Stimulated activated CD8-positive, alpha-beta memory T cell treated with anti-CD3 and anti-CD28 coated beads, Interleukin-2, amount 100 ng/mL, for 48 hours (primary cell): Measurements from ENCODE around the gene IMPG1.
"Not testable (repeated sequence)": the region's sequence is repeated elsewhere in the genome, so short reads cannot be mapped to it uniquely, and the experiment has no call there.

Experiments used
- DNase-seq, 2 donors: peaks; one replicate each; pipeline ENCODE4 v3.0.0-alpha.2; 2020; ENCODE audit warnings: low read depth in 2 of 2

IMPG1 gene

DNA sequence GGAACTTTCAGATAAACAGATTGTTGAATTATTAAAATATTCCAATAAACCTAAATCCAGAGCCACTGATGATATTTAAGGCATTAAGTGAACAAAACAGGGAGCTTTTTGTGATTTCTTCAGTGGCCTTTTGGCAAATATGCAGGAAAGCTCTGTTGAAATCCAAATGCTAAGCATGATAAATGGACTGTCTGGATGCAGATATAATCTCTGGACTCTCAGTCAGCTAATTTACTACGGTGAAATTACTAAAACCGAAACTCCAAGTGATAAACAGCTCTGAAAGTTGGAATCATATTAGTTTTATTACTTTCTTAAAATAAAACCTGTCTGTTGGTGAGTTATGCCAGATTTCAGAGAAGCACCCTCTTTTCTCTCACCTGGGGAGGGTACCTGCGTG lies 120.3 kb downstream of the IMPG1 start:
- DNase-seq, result no peak

DNA sequence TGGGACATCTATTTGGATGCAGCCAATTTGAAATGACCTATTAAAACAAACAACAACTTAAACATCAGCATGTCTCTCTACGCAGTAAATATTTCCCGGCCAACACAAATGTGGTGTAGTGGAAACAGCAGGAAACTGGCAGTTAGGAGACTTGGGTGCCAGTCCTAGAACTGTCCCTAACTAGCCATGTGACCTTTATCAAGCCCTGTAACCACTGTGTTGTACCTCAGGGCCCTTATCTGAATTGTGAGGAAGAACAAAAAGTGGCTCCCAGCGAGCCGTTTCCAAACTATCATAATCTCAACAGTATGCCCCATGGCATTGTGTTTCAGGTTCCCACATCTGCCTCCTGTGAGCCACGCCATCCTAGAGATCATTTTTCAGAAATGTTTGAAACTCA lies 124.5 kb downstream of the IMPG1 start:
- DNase-seq, result no peak

DNA sequence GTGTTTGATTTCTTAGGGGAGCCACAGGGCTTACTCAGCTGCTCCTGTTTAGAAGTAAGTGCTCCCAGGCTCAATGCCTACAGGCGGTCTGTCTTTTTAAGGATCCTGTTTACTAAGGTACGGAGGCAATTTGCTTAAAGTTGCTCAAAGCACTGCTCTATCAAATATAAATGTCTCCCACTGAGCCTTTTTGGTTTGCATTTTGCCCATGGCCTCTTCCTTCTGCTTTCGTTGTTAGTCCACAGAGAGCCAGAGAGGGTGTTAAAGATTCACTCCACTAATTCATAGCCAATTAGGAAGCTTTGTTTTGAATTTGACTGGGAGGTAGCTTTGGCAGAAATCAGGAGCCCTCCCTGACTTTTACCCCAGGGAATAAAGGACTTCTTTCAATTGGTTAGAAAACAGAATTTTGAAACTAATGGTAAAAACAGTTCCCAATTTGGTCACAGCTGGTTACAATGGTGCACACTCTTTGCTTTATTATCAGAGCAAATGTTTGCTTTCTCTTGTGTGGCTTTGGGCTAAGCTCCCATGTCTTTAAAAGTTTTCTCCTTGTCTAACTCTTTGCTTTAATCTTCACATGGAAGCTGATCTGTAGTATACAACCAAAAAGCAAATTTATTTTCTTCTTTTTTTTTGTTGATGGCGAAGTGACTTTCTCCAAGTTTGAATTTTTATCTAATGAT lies 126.2 kb downstream of the IMPG1 start:
- DNase-seq, result no peak

DNA sequence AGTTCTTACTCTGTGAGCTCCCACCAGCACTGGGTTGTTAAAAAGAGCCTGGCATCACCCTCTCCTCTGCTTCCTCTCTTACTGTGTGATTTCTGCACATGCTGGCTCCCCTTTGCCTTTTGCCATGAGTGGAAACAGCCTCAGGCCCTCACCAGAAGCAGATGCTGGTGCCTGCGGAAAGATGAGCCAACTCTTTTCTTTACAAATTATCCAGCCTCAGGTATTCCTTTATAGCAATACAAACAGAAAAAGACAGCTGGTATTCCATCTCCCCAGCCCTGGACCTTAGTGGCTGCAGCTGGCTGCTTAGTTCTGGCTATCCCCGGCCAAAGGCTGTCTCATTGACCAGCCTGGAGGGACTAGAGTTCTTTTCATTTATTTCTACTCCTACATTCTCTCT lies 129.1 kb downstream of the IMPG1 start:
- no peak for DNase-seq

DNA sequence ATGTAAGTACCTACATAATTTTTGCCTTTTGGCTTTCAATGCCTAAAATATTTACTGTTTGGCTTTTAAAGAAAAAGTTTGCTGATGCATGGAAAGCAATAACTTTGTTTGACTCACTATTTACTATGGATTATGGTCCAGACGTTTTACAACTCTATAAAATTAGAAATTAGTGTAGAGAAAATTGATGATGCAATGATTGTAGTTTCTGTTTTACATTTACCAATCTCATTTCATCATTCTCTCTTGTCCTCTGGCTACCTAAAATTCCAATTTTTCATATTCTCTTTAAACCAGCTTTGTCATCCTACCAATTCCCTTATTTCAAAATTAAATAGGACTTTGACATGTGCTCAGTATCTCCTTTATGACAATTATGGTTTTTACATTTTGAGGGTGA lies 131.0 kb downstream of the IMPG1 start:
- no peak for DNase-seq

DNA sequence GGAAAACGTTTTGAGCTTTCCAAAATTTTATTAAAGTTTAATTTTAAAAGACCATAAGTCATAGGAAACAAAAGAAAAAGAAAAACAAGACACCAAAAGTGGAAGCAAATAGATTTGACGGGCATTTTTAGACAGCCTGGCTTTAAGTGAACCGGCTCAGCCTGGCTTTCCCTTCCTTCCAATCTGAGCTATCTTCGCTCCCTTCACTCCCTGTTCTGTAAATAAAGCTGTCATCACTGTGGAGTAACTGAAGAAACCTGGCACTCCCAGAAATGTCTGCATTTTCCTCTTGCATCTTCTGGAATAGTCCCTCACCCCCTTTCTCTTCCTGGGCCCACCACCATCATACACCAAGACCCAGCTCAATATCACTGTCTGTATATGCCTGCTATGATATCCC lies 131.9 kb downstream of the IMPG1 start:
- no peak for DNase-seq

DNA sequence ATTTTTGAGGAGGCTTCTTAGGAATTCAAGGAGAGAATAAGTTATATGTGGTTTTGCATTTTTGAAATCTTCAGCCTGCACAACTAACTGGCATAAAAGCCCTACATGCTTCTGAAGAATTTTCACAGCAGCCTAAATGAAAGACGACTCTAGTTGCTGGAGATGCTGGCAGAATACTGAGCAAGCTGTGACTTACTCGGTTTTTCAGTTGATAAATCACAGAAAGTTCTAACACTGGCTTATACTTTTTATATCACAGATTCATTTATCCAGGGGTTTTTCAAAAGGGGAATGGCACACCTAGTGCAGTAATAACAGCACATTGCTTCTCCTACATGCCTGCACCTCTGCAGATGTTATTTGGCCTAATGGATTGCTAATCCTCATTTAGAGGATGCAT lies 134.6 kb downstream of the IMPG1 start:
- no peak for DNase-seq

DNA sequence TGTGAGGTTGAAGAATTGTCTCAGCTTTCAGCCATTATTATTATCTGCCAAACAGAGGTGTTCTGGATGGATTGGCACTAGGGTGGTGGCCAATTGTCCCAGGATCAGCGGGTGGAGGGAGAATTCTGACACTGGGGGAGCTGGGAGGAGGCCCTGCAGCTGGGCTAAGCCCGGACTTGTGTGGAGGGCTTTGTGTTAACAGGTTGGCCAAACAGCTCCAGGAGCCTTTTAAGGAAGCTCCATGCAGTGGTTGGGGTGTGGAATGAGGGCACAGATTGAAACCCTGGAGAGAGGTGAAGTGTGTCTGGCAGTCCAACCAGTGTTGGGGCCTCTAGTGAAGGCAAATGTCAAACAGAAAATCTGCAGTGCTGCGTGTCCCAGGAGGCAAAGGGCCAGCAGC lies 135.8 kb downstream of the IMPG1 start:
- DNase-seq, result no peak

DNA sequence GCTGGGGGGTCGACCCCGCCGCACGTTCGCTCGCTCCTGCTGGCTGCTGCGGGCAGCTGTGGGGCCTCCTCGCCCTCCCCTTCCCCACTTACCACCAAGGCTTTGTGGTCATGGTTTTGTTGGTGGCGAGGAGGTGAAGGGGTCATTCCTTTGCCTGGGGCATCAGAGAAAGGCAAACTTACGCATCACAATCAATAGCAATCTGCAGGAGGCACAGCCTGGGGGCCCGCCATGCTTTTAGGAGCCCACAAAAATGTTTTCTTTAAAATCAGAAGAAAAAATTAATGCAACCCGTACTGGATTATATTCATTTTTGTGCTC lies 137.0 kb downstream of the IMPG1 start:
- DNase-seq, result no peak

DNA sequence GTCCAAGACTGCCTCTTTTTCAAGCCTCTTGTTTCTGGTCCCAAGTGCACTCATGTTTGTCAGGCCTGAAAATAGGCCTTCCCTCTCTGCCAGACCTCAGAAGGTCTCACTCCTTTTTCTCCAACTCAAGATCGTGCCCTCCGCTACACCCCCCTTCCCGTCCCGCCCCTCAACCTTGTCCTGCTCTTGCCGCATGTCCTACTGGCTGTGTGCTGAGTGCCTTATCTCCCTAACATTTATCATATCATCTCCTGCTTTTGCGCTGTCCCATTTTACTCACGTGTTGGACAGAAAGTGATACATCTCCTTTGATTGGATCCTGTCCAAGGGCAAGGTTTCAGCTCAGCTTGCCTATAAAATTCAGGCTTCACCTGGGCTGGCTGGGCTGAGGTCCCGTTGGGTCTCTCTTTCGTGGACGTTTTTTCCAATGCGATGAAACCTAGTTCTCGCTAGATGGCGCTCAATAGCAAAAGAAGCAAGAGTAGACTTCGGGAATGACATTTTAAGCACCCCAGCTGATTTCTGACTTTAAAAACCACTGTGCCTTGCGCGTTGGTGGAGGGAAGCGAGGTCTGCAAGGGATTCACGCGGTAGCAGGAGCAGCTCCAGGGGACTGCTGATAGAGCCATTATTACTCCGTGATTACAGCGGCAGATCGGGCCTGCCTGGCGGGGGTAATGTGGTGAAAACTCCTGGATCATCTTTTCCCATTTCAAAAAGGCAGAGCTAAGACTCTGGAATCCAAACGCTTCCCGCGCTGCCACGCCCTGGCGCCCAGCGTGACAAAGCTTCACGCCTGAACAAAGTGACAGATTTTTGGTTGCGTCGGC lies 137.6 kb downstream of the IMPG1 start:
- peak in 1 of 2 donors; percentile 2 for DNase-seq

DNA sequence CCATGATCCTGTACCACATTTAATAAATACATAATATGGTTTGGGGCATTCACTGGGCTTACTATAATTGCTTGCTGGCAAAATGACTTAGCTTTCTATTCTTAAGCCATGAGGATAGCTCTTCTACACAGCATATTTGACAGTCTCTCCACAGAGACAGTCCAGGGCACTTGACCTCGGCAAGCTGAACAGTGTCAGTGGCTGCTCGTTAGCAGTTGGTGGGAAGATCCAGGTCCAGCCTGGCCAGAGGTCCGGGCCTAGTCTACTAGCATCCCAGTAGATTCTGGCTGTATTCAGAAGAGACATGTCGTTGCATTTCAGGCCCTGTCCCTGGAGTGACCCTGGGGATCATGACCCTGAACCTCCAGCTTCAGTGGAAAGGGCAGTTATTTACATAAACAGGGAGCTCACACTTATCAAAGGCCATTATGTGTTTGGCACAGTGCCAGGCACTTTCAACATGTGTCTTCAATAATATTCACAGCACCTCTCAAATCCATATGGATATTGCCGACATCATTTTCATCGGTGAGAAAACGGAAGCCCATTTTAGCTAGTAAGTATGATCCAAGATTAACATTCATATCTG lies 139.0 kb downstream of the IMPG1 start:
- no peak for DNase-seq

DNA sequence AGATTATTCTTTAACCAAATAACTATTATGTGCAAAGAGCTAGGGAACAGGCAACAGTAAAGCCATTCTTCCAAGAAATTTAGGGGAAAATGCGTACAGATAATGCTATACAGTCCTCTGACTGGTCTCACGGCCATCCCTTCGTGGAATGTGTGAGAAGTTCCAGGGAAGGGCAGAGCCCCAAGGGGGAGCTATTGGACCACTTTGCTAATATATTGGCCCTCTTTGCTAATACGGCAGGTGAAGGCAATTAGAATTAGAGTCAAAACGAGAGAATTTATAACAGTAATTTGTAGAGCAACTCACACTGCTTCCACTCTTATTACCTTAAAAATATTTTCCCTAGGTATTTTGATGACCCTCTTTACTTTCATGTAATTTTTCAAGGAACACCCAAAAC lies 140.4 kb downstream of the IMPG1 start:
- DNase-seq, result no peak

DNA sequence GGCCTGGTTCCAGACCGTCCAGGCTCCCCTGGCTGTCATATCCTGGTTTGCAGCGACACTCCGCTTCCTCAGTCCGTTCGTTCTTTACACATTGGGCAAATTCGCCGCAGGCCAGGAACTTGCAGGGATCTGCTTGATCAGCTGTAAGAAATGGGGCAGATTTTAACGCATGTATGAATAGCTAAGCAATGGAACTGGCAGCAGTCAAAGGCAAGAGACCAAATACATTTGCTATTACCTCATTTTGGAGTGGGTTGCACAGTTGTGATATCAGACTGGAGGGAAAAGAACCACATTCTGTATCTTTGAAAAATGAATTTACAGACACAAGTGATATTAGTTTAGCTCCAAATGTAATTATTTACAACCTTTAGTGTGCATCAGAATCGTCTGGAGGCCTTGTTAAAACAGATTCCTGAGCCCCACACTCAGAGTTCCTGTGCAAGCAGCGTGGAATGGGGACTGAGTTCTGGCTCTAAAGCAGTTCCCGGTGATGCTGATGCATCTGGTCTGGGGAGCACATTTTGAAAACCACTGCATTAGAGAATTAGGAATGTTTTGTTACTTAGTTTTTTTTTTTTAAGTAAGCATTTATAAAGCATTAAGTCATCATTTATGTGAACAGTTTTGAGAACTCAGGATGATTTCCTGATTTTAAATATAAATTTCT lies 141.3 kb downstream of the IMPG1 start:
- DNase-seq, result no peak

DNA sequence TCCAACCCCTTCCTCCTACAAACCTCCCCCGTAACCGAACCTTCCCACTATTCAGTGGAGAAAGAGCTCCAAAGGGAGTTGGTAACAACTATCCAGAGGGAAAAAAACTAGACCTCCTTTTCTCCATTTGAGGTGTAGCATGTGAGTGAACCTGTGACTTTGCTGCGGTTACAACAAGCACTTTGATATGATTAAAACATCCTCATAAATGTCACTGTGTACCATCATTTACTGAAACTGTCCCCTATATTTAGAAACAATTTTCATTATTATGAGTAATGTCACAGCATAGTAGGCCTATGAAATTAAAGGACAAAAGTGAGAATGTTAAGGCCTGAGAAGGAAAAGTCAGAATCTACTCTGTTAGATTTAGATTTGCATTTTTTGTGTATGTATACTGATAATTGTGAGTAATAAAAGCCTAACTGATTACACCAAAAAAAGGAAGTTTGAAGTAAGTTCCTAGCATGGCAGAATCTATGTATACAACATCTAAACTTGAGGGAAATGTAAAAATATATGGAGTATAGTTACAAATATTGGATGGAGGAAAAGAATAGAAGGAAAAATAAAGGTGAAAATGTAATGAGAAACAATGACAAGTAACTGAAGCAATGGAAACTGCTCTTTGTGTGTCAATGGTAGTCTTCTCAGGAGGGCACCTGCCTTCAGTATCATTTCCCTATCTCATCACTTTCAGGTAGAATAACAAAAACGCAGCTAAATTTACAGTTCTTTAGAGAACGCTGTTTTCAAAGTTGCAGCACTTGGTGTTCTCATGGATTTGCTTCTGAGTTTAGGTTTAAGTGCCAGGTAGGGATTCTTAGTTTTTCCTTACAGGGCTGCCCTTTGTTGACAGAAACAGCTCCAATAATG lies 145.9 kb downstream of the IMPG1 start:
- DNase-seq, result no peak

DNA sequence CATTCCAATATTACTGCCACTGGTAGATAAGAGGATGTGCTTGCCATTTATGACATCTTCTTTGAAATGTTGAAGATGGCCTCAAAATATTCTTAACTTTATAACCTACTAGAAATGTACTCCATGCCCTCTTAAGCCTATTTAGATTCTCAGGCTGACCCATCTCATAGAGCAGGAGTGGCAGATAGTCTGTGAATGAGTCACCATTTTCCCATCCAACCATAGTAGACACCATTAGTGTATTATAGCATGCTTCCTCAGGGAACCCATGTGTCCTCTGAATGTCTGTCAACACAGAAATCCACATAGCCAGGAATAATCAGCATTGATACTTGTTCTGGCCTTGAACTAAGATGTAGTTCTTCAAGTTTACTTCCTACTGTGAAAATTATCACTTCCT lies 150.2 kb downstream of the IMPG1 start:
- no peak for DNase-seq

DNA sequence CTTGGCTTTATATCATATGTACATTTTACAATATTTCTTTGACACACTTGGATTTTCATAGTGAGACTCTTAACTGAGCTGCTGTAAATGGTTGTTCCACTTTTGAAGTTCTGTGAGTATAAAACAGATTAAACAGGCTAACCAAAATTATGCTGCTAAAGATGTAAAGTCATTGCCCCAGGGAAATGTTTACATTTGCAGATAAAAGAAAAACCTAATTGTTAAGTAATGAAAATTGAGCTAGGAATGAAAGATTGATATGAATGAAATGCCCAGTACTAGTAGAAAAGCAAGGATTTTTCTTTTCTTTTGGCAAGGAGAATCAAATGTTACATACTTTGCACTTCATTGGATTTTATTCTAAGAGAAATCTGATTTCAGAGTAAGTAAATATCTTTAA lies 159.4 kb downstream of the IMPG1 start:
- DNase-seq, result no peak

DNA sequence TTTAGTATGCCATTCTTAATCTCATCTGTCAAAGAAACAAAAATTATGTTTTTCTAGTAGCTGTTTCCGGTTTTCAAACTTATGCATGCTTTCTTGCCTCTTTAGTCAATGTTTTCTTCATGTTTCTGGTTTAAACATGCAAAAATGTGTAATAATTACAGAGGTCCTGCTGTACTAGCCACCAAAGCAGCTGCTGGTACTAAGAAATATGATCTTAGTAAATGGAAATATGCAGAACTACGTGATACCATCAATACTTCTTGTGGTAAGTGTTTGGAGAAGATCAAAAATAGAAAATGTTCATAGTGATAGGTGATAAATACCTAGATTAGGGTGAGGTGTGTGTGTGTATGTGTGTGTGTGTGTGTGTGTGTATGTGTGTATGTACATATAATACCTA lies 165.0 kb downstream of the IMPG1 start:
- no peak for DNase-seq

DNA sequence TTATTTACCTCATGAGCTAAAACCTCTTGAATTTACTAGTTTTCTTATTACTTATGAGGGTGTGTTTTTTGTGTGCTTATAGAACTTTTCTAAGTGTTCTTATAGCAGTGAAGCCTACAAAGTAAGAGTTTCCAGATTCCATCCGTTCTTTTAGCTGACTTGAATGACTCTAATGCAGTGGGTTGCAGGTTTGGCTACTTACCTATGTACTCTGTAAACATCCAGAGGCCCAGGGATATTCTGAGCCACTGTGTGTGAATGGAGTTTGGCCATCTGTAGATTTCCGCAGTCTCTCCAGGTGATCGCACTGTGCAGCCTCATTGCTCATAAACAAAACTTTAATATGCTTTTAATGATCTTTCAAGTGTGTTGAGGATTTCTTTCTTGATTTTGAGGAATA lies 165.6 kb downstream of the IMPG1 start:
- no peak for DNase-seq

DNA sequence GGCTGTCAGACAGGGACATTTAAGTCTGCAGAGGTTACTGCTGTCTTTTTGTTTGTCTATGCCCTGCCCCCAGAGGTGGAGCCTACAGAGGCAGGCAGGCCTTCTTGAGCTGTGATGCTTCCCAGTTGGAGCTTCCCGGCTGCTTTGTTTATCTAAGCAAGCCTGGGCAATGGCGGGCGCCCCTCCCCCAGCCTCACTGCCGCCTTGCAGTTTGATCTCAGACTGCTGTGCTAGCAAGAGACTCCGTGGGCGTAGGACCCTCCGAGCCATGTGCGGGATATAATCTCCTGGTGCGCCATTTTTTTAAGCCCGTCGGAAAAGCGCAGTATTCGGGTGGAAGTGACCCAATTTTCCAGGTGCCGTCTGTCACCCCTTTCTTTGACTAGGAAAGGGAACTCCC lies 167.3 kb downstream of the IMPG1 start:
- not testable (repeated sequence) for DNase-seq

DNA sequence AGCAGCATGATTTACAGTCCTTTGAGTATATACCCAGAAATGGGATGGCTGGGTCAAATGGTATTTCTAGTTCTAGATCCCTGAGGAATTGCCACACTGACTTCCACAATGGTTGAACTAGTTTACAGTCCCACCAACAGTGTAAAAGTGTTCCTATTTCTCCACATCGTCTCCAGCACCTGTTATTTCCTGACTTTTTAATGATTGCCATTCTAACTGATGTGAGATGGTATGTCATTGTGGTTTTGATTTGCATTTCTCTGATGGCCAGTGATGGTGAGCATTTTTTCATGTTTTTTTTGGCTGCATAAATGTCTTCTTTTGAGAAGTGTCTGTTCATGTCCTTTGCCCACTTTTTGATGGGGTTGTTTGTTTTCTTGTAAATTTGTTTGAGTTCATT lies 172.2 kb downstream of the IMPG1 start:
- DNase-seq, result not testable (repeated sequence)

DNA sequence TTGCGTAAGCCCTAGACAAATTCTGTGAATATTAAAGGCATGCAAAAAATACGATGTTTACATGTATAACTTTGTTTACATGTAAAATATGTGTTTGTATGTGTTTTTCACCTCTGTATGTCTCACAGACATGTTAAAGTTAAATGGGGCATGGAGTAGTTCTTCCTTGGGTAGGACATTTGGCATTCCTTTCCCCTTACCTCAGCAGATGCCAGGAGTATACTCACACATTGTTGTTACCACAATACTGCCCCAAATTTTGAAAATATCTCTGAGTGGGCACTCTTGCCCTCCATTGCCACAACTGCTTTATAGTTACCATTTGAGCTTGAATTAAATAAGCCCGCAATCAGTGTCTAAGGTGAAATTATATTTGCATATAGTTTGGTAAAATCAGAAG lies 175.9 kb downstream of the IMPG1 start:
- DNase-seq, result no peak

DNA sequence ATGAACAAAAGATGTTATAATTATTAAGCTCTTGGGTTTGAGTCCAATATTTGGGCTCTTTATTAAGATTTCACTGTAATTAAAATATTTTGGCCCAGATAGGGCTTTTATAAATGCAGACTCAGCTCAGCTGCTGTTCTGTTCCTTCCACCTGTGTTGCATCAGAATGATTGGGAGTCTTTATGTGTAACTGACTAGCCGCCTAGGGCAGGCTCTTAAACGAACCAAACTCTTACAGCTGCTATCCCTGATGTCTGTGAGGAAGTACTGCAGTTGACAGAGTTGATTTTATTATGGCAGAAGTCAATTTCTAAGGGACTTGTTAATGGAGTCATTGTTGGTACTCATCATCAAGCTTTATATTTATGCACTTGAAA lies 178.7 kb downstream of the IMPG1 start:
- DNase-seq, result no peak
